Epithelial cell of esophagus (primary cell): Measurements from ENCODE around the gene TPX2.

Source experiments
- DNase-seq: peaks from one replicate; pipeline ENCODE4 v3.0.0; 2010; ENCODE audit warnings: low read depth
- H3K4me3 ChIP-seq: 2 replicates; pipeline ENCODE4 v1.5.1; 2011; ENCODE audit warnings: mild to moderate bottlenecking, low read length, control low read depth
- CTCF ChIP-seq: IDR thresholded peaks from 2 replicates; pipeline ENCODE4 v1.5.1; 2011; ENCODE audit warnings: low read depth, mild to moderate bottlenecking, low read length, control low read depth, inconsistent platforms; ENCODE audit not compliant: insufficient read depth; ENCODE audit errors: missing control alignments

Gene TPX2

GRCh38 chr20:31758521-31758920, 19.4 kb downstream of the TPX2 start:
- TF ChIP-seq CTCF: no peak
- no peak overlapping the region for H3K4me3 ChIP-seq
- no peak for DNase-seq

GRCh38 chr20:31758991-31759390, 19.9 kb downstream of the TPX2 start:
- no peak overlapping the region for H3K4me3 ChIP-seq
- no peak for DNase-seq
- no peak for TF ChIP-seq CTCF

- TF ChIP-seq CTCF: no peak
- DNase-seq: no peak
- H3K4me3 ChIP-seq: no peak overlapping the region
Observed at GRCh38 chr20:31759836-31760518, 20.9 kb downstream of the TPX2 start.

GRCh38 chr20:31760519-31761240, 21.6 kb downstream of the TPX2 start:
- DNase-seq: no peak
- no peak for TF ChIP-seq CTCF
- no peak overlapping the region for H3K4me3 ChIP-seq

- H3K4me3 ChIP-seq: no peak overlapping the region
- no peak for DNase-seq
- TF ChIP-seq CTCF: no peak
Observed at GRCh38 chr20:31764641-31765305, 25.7 kb downstream of the TPX2 start.

- DNase-seq: no peak
- no peak for TF ChIP-seq CTCF
- H3K4me3 ChIP-seq: no peak overlapping the region
Observed at GRCh38 chr20:31767805-31768204, 28.7 kb downstream of the TPX2 start.

- DNase-seq: no peak
- TF ChIP-seq CTCF: no peak
- H3K4me3 ChIP-seq: no peak overlapping the region
Observed at GRCh38 chr20:31769681-31770080, 30.6 kb downstream of the TPX2 start.
